ENCODE measurements around the gene MNX1.

The MNX1 gene

DNA sequence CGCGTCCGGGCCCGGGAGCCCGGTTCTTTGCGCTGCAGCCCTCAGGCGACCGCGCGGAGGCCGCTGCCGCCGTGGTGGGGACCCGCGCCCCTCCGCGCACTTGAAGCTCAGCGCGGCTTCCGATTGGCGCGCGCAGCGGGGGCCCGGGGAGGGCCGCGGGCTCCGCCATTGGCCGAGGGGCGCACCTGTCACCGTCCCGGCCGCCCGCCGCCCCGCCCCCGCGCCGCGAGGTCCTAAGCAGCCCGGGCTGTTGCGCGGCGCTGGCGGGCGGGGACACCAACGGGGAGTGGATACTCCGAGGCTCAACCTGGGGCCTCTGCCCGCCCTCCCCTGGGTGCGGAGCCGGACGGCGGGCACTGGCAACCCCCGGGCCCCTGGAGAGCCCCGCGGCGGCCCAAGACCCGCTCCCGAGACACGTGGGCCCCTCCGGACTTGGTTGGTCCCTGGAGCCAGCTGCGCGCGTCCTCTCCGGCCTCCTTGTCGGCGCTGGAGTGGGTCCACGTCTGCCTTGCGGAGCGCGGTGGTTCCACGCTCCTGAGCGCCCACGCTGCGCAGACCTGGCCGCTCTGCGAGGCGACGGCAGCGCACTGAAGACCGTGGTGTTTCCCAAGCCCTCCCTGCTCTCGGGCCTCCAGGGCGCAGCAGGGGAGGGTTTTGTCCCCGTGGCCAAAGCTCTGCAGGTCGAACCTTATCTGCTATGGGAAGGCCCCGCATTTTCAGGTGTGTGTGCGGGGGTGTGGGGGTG lies at the start of gene MNX1:
Gene MNX1 (minus strand): TSS at position 76 of the 745 bp plus-strand sequence. CDS start 313 bp downstream, outside the sequence.
- no peak for DNase-seq (ENCODE audit: low read depth)

DNA sequence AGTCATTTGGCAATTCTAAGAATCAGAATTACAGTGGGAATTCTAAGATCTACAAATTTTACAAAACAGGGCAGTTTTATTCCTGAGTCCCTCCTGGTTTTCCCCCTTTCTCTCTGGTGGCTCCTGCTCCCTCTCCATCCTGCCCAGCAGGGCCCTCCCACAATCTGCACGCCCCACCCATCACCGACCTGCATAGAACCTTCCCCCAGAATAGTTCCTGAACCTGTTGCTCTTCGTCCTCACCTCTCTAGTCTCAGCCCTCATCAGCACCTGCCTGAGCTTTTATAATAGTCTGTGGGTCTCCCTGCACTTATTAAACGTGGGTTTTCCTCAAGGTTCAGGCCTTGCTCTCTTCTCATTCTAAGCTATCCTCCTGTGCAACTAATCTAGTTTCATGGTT lies 49.1 kb upstream of the MNX1 start:
- no peak for DNase-seq (ENCODE audit: low read depth)

DNA sequence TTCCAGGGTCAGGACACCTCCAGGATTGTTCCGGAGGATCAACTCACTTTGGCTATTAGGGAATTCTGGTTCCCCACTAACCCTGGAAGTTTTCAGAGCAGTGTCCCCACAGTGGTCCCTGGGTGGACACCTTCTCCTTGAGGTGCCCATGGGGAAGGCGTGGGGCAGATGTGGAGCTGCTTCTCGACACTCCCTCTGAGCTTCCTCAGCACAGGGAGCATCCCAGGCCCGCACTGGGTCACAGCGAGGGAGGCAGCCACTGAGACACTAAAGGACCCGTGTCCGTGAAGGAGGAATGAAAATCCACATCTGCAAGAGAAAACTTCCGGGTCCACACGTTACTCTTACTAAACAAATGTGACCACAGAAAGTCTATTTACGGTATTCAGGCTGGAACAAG lies 48.2 kb upstream of the MNX1 start:
- no peak for DNase-seq (ENCODE audit: low read depth)

DNA sequence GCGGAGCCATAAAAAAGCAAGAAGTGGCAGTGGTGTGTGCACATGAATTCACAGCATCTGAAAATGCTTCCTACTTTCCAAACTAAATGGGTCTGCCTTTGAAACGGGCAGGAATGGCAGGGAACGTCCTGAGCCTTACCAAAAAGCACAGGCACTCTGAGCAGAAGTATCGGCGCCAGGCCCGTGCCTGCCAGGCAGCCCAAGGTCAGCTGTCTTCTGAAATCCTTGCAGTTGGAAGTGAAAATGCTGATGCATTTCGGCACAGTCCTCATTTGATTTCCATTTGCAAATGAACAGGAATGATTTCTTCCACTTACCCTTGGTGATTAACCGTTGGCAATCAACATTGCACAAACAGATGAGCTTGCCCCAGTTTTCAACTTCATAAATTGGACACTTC lies 47.6 kb upstream of the MNX1 start:
- DNase-seq (ENCODE audit: low read depth): no peak

DNA sequence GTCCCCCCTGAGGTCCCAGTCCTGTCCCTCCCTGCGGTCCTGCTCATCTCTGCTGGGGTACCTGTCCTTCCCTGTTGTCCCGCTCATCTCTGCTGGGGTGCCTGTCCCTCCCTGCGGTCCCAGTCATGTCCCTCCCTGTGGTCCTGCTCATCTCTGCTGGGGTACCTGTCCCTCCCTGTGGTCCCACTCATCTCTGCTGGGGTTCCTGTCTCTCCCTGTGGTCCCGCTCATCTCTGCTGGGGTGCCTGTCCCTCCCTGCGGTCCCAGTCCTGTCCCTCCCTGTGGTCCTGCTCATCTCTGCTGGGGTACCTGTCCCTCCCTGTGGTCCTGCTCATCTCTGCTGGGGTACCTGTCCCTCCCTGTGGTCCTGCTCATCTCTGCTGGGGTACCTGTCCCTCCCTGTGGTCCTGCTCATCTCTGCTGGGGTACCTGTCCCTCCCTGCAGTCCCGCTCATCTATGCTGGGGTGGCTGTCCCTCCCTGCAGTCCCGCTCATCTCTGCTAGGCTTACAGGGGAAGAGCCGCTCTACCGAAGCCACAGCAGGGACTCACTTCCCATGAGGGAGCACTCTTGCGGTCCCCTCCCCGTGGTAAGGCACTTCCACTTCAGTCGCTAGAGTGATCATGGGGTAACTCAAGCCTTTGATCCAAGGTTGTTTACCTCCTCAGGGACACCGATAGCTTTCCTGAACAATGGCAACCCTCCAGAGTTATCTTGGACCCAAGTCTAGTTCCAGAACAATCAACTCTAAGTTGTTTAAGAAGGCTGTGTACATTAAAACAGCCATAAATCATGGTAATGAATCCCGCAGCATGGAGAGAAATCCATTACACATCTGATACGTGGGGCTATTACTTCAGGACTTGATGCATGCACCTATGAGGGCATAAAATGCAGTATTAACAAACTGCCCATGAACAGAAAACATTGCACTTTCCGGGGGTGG lies 46.8 kb upstream of the MNX1 start:
- no peak for DNase-seq (ENCODE audit: low read depth)

DNA sequence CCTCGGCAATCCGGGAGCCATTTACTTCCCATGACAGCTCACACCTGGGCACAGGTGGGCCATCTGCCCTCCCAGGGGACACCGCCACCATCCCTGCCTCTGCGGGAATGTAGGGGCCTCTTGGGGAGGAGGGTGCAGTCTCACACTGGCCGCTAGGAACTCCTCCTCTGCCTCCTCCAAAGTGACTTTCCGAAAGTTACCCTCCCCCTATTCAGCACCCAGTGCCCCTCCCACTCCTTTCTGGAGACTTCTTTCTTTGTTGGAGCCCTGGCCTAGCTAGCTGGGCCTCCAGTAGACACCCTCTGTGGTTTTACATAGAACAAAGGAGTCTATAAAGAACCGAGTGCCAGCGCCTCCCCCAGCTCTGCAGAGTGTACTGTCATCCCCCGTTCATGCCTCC lies 45.8 kb upstream of the MNX1 start:
- no peak for DNase-seq (ENCODE audit: low read depth)

DNA sequence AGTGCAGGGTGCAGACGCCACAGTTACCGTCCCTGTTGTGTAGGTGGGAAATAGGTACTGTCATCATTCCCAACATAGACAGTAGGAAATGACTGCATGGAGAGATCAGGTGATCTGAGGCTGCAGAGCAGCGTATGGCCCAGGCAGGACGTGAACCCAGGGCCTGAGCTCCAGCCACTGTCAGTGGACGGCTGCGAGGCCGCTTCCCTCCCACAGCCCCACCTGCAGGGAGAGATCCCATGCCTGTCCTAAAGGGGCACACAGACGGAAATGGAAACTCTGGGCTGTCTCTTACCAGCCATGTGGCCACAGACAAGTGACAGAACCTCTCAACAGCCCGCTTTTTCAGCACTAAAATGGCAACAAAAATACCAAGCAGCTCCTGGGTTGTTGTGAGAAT lies 44.5 kb upstream of the MNX1 start:
- no peak for DNase-seq (ENCODE audit: low read depth)

DNA sequence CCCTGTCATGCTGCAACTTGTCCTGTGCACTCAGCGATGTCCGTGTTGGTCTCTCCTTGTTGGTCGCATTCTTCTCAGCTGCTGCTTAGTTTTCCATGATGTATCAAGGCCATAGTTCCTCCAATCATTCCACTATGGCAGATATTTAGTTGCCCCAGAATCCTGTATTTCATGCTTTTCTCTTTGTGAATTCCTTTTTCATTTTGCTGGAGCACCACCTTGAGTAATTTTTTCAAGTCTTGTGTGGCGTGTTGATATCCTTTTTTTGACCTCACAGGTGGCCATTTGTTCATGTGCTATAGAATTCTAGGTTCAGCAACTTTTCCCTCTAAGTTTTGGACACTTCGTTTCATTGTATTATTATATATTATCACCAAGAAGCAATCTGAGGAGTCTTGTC lies 42.7 kb upstream of the MNX1 start:
- no peak for DNase-seq (ENCODE audit: low read depth)

DNA sequence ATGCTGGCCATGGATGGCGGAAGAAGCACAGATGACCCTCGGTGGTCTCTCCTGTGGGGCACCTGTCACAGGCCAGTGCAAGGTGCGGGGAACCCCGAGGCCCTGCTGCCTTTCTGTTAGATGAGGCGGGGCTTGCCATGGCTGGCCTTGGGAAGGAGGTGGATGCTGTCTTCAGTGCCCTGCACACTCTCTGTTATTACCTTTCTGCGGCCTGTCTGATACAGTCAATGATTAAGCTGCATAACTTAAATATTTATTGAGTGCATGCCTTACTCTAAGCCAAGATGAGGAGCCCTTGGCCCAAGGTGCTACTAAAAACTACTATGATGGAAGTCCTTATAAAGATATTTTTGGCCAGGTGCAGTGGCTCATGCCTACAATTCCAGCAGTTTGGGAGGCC lies 36.7 kb upstream of the MNX1 start:
- DNase-seq (ENCODE audit: low read depth): no peak

DNA sequence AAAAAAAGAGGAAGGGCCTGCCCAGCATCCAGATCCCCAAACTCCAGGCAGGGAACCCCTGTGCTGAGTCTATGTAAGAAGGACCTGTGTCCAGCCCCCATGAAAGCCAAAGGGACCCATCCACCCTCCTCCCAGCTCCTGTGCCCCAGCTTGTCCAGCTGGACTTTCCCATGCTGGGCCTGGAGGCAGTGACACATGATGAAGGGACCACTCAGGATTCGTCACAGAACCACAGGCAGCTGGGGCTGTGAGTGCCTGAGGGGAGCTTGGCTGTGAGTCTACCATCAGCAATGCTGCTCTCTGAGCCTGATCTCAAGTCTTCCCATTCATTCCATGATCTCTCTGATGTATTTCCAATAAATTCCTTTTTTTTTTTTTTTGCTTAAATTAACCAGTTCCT lies 36.2 kb upstream of the MNX1 start:
- DNase-seq (ENCODE audit: low read depth): no peak

DNA sequence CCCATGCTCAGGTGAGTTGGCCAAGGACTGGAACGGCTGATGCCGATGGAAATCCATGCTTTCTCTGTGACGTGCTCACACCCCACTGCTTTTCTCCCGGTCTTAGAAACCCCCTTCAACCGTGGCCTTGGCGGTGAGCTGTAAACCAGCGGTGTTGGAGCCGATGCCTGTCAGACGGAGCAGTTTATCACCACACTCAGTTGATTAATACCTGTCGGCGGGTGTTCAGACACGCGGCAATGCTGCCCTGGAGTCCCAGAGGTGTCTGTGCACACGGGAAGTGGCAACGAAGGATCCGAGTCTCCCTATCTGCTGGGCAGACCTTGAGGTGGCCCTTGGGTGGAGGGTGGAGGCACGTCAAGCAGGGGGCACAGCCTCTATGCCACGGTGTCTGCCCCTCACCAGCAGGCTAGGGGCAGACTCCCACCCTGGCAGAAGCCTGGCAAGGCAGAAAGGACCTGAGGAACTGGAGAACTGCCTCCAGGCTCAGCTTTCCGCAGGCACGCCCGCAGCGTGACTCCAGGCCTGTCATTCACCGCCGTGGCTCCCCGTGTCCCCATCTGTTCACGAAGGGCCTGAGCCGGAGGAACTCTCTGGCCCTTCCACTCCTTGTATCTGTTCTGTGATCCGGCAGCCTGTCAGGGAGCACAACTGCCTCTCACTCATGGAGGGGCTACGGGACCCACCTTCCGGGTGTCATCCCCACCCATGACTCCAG lies 34.6 kb upstream of the MNX1 start:
- no peak for DNase-seq (ENCODE audit: low read depth)

DNA sequence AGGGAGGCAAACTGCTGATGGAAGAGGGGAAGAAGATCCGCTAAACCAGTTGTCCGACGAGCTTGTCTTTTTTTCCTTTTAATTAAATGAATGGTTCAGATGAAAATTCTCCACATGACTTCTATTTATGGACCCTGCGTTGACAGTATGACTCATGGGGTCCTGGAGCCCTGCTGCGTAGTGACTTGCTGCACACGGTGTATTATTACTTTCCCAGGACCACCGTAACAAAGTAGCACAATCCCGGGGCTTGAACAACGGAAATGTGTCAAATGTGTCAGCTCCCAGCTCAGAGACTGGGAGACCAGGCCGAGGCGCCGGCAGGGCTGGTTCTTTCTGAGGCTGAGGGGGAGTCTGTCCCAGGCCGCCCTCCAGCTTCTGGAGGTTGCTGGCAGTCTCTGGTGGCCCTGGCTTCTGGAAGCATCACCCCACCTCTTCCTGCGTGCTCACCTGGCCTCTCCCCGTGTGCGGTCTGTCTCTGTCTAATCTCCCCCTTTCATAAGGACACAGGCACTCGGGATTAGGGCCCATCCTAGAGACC lies 33.8 kb upstream of the MNX1 start:
- DNase-seq (ENCODE audit: low read depth): no peak

DNA sequence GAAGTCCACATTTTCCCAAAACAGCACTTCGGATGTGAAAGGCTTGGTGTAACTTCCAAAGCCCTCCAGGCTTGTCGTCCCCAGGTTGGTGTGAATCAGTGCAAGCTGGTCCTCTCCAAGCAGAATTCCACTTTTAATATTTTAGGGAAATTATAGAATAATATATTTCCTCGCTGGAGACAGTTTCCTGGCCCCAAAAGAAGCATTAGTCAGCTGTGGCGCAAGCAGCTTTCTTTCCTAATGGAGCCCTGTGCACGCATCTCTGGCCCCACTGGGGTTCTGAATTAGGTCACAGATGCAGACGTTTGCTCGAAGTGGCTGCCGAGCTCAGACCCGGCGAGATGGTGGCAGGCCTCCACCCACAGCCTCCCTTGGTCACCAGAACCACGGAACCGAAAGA lies 33.3 kb upstream of the MNX1 start:
- DNase-seq (ENCODE audit: low read depth): no peak

DNA sequence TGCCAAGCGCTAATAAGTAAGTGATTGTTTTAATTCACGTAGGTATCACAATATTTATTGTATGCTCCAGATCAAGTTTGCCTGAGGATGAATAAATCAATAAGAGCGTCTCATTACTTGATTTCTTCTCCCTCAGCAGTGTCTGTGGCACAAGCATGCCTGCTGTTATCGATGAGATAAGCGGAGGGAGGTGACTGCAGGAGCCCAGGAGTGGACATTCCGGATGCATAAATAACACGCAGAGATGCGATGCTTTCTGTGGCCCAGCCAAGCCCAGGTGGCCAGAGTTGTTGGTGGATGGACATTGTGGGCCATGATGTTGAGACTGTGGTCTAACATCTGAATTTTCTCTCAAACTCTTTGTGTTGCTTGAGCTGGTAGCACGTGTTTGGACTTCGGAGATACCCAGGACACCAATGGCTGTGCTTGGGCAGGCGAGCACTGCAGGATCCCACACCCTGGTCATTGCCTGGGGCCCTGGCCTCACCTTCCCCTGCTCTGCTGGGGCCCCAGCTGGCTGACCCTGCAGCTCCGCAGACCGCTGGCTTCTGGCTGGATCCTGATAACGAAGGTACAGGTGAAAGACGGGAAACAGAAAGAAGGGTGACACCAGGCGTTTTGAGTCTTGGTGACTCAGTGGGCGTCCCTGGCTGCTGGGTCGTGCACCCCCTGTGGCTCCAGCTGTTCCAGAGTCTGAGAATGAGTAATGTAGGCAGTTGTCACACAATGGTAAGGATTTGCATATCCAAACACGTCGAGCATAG lies 31.2 kb upstream of the MNX1 start:
- DNase-seq (ENCODE audit: low read depth): no peak

DNA sequence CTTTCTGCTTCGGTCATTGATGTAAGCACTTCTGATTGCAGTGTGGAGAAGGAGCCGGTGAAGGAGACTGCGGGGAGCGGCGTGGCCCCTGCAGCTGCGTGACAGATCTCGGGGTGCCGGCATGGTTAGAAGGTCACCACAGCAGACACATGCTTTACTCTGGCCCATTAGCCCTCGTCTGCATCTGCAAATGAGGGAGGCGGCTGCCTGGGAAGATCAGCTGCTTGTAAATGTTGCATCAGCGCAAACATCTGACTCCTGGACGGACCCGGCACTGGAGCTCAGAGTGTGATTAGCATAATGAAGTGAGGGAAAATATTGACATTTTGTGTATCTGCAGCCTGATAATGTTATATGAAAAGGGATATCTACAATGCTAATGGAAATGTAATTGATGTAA lies 30.5 kb upstream of the MNX1 start:
- DNase-seq (ENCODE audit: low read depth): no peak

DNA sequence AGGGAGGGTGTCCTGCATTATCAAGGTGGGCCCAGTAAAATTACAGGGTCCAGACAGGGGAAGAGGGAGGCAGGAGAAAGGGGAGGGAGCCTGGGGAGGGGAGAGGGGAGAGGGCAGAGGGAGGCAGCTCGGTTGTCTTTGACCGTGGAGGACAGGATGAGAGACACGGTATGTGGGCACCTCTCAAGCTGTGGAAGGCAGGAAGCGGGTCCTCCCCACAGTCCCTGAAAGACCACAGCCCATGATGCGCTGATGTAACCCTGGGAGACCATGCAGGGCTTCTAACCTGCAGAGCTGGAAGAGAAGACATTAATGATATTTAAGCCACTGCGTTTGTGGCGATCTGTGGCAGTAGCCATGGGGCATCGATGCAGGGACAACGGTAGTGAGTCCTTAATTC lies 27.2 kb upstream of the MNX1 start:
- DNase-seq (ENCODE audit: low read depth): no peak

DNA sequence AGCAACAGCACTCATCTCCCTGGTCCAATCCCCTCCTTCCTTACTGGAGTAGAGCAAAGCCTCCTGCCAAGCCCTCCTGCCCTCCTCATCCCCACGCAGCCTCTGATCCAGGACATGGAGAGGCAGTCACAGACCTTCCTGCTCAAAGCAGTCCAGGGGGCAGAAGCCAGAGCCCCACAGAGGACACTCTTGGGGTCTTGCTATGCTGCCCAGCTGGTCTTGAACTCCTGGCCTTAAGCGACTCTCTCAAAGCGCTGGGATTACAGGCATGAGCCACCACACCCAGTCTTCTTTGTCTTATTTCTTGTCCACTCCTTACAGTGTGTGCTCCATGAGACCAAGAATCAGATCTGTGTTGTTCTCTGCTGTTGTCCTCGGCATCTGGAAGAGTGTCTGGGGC lies 26.6 kb upstream of the MNX1 start:
- DNase-seq (ENCODE audit: low read depth): no peak

DNA sequence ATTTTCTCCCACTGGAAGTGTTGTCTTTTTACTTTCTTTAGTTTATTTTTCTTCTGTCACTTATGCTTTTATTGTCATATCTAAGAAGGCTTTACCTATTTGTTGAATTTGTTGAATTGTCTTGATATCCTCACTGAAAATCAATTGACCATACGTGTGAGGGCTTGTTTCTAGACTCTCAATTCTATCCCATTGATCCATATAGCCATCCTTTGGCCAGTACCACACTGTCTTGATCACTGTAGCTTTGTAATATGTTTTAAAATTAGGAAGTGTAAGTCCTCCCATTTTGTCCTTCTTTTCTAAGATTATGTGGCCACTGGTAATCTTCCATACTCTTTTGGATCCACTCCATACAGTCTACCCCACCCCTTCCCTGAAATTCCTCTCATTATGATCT lies 25.5 kb upstream of the MNX1 start:
- DNase-seq (ENCODE audit: low read depth): no peak

DNA sequence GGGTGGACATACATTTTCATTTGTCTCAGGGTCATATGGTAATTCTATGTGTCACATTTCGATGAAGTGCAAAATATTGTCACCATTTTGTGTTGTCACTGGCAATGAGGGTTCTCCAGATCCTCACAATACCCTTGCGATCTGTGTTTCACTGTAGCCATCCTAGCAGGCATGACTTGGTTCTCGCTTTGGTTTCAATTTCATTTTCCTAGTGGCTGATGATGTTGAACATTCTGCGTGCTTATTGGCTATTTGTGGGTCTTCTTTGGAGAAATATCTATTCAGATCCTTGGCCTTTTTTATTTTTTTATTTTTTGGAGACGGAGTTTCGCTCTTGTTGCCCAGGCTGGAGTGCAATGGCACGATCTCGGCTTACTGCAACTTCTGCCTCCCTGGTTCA lies 24.8 kb upstream of the MNX1 start:
- DNase-seq (ENCODE audit: low read depth): no peak

DNA sequence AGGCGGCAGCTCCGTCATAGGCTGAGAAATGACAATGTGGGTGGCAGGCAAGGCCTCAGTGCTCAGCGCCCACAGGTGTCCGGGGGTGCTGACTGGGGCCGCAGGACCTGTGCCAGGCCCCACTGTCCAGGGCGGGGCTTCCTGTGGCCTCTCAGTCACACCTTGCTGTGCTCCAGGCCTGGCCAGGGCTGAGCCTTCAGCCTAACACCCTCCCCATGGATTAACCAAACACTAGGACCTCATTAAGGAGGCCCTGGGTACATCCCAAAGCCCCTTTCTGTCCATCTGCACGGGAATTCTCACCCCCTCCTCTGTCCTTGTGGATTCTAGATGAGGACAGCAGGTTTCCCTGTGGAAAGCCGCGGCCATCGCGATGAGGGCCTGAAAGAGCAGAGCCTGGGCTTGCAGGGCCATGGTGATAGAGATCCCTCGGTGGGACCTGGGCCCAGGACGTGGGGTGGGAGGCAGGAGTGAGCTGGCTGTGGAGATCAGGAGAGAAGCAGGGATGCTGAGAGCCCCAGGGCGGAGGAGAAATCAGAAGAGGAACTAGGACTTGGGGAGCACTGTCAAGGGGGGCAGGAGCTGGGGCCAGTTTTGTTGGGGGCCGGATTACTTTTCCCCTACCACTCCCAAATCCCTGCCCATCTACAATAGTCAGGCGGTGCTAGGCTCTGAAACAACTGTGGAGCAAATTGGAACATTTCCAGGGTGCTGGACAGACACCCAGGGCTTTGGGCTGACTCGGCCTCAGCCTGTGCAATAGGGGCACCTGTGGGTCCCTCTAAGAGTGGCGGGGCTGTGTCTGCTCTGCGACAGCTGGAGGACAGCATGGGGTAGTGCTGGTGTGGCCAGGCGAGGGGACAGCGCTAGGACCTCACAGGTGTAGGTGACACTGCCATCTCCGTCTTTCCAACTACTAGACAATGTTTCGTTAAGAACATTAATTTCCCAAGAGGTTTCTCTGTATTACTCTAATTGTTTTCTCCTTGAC lies 23.3 kb upstream of the MNX1 start:
- DNase-seq (ENCODE audit: low read depth): no peak
